ENCODE measurements around the gene TBCD. TPM values are rescaled to one million over a fixed set of nuclear protein-coding genes. Genes with fewer than 3 reads are reported as not detected.

The TBCD gene
- total RNA-seq, 1 experiment from 2014 or later, result 94.6 TPM

GRCh38 chr17:82927311-82927660 lies 175.4 kb downstream of the TBCD start:
- Mint-ChIP-seq H3K27me3 (ENCODE audit: insufficient read depth, unreplicated experiment) (no peaks in the 10 kb centered on the region), H3K27ac (ENCODE audit: unreplicated experiment) (no peak overlapping the region), H3K36me3 (ENCODE audit: insufficient read depth, unreplicated experiment) (peaks cover 34% of the 10 kb centered on the region), H3K4me3 (ENCODE audit: unreplicated experiment) (no peak overlapping the region), H3K9me3 (ENCODE audit: unreplicated experiment) (no peaks in the 10 kb centered on the region), H3K4me1 (ENCODE audit: low read depth, unreplicated experiment) (no peaks in the 10 kb centered on the region)
- H3K4me3 ChIP-seq (ENCODE audit: low read depth, low read length), result no peak overlapping the region
- CTCF ChIA-PET, result no interaction called here
- DNase-seq, result no peak
- intact Hi-C loops (cut with micrococcal nuclease; ENCODE audit: unreplicated experiment), result no loop called here
- no peaks in the 10 kb centered on the region for H3K4me1 ChIP-seq
- TF ChIP-seq, protein P1, sequence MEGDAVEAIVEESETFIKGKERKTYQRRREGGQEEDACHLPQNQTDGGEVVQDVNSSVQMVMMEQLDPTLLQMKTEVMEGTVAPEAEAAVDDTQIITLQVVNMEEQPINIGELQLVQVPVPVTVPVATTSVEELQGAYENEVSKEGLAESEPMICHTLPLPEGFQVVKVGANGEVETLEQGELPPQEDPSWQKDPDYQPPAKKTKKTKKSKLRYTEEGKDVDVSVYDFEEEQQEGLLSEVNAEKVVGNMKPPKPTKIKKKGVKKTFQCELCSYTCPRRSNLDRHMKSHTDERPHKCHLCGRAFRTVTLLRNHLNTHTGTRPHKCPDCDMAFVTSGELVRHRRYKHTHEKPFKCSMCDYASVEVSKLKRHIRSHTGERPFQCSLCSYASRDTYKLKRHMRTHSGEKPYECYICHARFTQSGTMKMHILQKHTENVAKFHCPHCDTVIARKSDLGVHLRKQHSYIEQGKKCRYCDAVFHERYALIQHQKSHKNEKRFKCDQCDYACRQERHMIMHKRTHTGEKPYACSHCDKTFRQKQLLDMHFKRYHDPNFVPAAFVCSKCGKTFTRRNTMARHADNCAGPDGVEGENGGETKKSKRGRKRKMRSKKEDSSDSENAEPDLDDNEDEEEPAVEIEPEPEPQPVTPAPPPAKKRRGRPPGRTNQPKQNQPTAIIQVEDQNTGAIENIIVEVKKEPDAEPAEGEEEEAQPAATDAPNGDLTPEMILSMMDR (IDR thresholded peaks at IDR 0.05; ENCODE audit: insufficient read depth in 1 of 2, low read depth in 1 of 2, low read length in 1 of 2, severe bottlenecking in 1 of 2, unreplicated experiment in 1 of 2), result no peak
- POLR2A ChIA-PET, result no interaction called here
- peaks cover 2% of the 10 kb centered on the region; the same call in 1 of the 2 replicates for H3K36me3 ChIP-seq (ENCODE audit: control insufficient read depth, insufficient read depth, low read length)
- no peaks in the 10 kb centered on the region for H3K9me3 ChIP-seq
- no peaks in the 10 kb centered on the region for H3K27me3 ChIP-seq (replicated peaks; ENCODE audit: control insufficient read depth, insufficient read depth, low read length)
- BruUV-seq (replicated peaks), result no TSS peak

DNA sequence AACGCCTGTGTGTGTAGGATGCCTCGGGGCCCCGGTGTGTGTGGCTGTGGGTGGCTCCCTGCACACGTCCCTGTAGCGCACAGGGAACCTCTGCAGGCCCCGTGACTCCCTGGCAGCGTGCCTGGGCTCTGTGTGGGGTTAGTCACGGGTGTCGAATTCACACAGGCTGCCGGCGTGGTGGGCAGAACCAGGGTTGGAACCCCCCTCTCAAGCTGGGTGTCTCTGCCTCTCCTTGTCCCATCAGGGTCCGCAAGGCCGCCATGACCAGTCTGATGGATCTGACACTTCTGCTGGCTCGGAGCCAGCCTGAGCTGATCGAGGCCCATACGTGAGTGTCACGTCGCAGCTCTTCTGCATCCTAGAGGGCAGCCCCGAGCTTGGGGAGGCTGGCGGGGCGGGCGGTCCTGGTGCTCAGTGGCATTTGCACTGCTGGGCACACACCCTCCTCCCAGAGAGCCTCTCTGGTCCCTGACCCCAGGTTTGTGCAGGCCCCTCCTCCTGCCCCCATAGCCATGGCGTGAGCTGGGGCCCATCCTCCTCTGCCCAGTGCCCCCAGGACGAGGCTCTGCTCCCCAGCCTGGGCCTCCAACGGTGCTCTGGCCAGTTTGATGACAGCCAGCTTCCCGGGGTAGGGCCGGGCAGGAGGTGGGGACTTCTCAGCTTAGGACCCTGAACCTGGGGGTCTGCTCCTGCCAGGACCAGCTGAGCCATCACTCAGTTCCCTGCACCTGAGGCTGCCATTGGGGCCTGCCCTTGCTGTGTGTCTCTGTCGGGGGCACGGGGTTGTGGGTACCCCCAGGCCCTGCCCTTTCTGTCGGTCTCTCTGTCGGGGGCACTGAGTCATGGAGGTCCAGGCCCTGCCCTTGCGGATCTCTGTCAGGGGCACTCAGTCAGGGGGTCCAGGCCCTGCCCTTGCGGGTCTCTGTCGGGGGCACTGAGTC lies 176.1 kb downstream of the TBCD start:
- no peaks in the 10 kb centered on the region for H3K4me1 Mint-ChIP-seq (ENCODE audit: low read depth, unreplicated experiment)
- TF ChIP-seq, protein P1 (IDR thresholded peaks at IDR 0.05; ENCODE audit: insufficient read depth in 1 of 2, low read depth in 1 of 2, low read length in 1 of 2, severe bottlenecking in 1 of 2, unreplicated experiment in 1 of 2), result no peak
- CTCF ChIA-PET, result no interaction called here
- POLR2A ChIA-PET, result no interaction called here
- H3K9me3 Mint-ChIP-seq (ENCODE audit: unreplicated experiment), result no peaks in the 10 kb centered on the region
- Histone ChIP-seq H3K4me1 (no peaks in the 10 kb centered on the region), H3K9me3 (no peaks in the 10 kb centered on the region), H3K36me3 (ENCODE audit: control insufficient read depth, insufficient read depth, low read length) (peaks cover 2% of the 10 kb centered on the region; the same call in 1 of the 2 replicates), H3K27me3 (replicated peaks; ENCODE audit: control insufficient read depth, insufficient read depth, low read length) (no peaks in the 10 kb centered on the region), H3K4me3 (ENCODE audit: low read depth, low read length) (no peak overlapping the region)
- H3K4me3 Mint-ChIP-seq (ENCODE audit: unreplicated experiment), result no peak overlapping the region
- BruUV-seq (replicated peaks), result no TSS peak
- H3K36me3 Mint-ChIP-seq (ENCODE audit: insufficient read depth, unreplicated experiment), result peaks cover 37% of the 10 kb centered on the region
- peak in 1 of 2 experiments; percentile 27 for DNase-seq
- no peak overlapping the region for H3K27ac Mint-ChIP-seq (ENCODE audit: unreplicated experiment)
- H3K27me3 Mint-ChIP-seq (ENCODE audit: insufficient read depth, unreplicated experiment), result no peaks in the 10 kb centered on the region
- intact Hi-C loops (cut with micrococcal nuclease; ENCODE audit: unreplicated experiment), result no loop called here

- Histone ChIP-seq H3K4me1 (no peaks in the 10 kb centered on the region), H3K4me3 (ENCODE audit: low read depth, low read length) (no peak overlapping the region), H3K9me3 (no peaks in the 10 kb centered on the region), H3K27me3 (replicated peaks; ENCODE audit: control insufficient read depth, insufficient read depth, low read length) (no peaks in the 10 kb centered on the region), H3K36me3 (ENCODE audit: control insufficient read depth, insufficient read depth, low read length) (peaks cover 2% of the 10 kb centered on the region; the same call in 1 of the 2 replicates)
- CTCF ChIA-PET, result no interaction called here
- Mint-ChIP-seq H3K4me1 (ENCODE audit: low read depth, unreplicated experiment) (no peaks in the 10 kb centered on the region), H3K4me3 (ENCODE audit: unreplicated experiment) (no peak overlapping the region), H3K36me3 (ENCODE audit: insufficient read depth, unreplicated experiment) (peaks cover 35% of the 10 kb centered on the region), H3K27me3 (ENCODE audit: insufficient read depth, unreplicated experiment) (no peaks in the 10 kb centered on the region), H3K27ac (ENCODE audit: unreplicated experiment) (no peak overlapping the region), H3K9me3 (ENCODE audit: unreplicated experiment) (no peaks in the 10 kb centered on the region)
- POLR2A ChIA-PET, result no interaction called here
- no TSS peak for BruUV-seq (replicated peaks)
- intact Hi-C loops (cut with micrococcal nuclease; ENCODE audit: unreplicated experiment), result no loop called here
- TF ChIP-seq, protein P1 (IDR thresholded peaks at IDR 0.05; ENCODE audit: insufficient read depth in 1 of 2, low read depth in 1 of 2, low read length in 1 of 2, severe bottlenecking in 1 of 2, unreplicated experiment in 1 of 2), result no peak
- peak in 1 of 2 experiments; percentile 28 for DNase-seq
Measured at GRCh38 chr17:82929011-82929622, 177.3 kb downstream of the TBCD start.

Data from Caco-2 (cell line).